Aorta (tissue), 5 donors: Measurements from ENCODE around the gene CMIP. TPM values are rescaled to one million over a fixed set of nuclear protein-coding genes. Genes with fewer than 3 reads are reported as not detected.

ENCODE experiments used
- ATAC-seq: fragments of 200-7000 bp; cut with Tn5 transposase; one replicate; pipeline ENCODE4 v1.9.1; 2022; ENCODE audit warnings: moderate library complexity; ENCODE audit not compliant: low FRiP score
- DNase-seq, 2 donors: peaks; one replicate each; pipeline ENCODE4 v3.0.0-alpha.2; 2020
- H3K27ac ChIP-seq, 2 donors: one replicate each; pipeline ENCODE4 v1.5.1; 2013; ENCODE audit warnings: low read length in 2 of 2, mild to moderate bottlenecking in 2 of 2, moderate library complexity in 2 of 2, control low read depth in 1 of 2, inconsistent platforms in 1 of 2, low read depth in 1 of 2
- H3K27me3 ChIP-seq, 2 donors: one replicate each; pipeline ENCODE4 v1.6.1; 2013; ENCODE audit warnings: control low read depth in 1 of 2, low read length in 1 of 2, mild to moderate bottlenecking in 1 of 2, moderate library complexity in 1 of 2; ENCODE audit not compliant: insufficient read depth in 2 of 2, control insufficient read depth in 1 of 2
- H3K36me3 ChIP-seq, 2 donors: one replicate each; pipeline ENCODE4 v1.6.1; 2013; ENCODE audit warnings: control low read depth in 1 of 2, low read length in 1 of 2, mild to moderate bottlenecking in 1 of 2; ENCODE audit not compliant: insufficient read depth in 2 of 2, control insufficient read depth in 1 of 2
- H3K4me1 ChIP-seq, 2 donors: one replicate each; pipeline ENCODE4 v1.6.1; 2013; ENCODE audit warnings: low read length in 2 of 2, control low read depth in 1 of 2, mild to moderate bottlenecking in 1 of 2, moderate library complexity in 1 of 2; ENCODE audit not compliant: insufficient read depth in 2 of 2, control insufficient read depth in 1 of 2
- H3K4me3 ChIP-seq, 2 donors: one replicate each; pipeline ENCODE4 v1.5.1; 2013; ENCODE audit warnings: low read length in 2 of 2, control low read depth in 1 of 2, mild to moderate bottlenecking in 1 of 2
- H3K9me3 ChIP-seq: one replicate; pipeline ENCODE4 v1.6.1; 2013; ENCODE audit warnings: mild to moderate bottlenecking, low read length; ENCODE audit not compliant: control insufficient read depth
- WGBS, 2 donors: extraction: QIAGEN DNeasy Blood & Tissue Kit; methylation state at CpG; one replicate each; pipeline ENCODE4 v1.1.7; 2013; 5-methylcytosine and 5-hydroxymethylcytosine counted together
- intact Hi-C, 2 donors: fragments of 100-400 bp; cut with DNase I; formaldehyde crosslinking; loops; one replicate each; pipeline versions ENCODE4 v1.14.2 to v1.15.0; 2022
- polyA plus RNA-seq, 2 donors: library from polyadenylated mRNA; stranded (reverse); fragments of 200-250 nt; gene quantifications; one replicate each; pipeline ENCODE4 v1.2.3, GENCODE V29; 2013
- total RNA-seq, 2 donors: library from RNA; stranded (reverse); fragmentation: NEBNext Ultra II Directional; extraction: Animal tissue kit (Norgen Biotek cat#: 25700); gene quantifications; one replicate each; pipeline ENCODE4 v1.2.1, GENCODE V29; 2021
- donor health status: healthy with polysubstance abuse.
- donor health status: Bipolar disorder and iron deficiency.
- donor health status: DM: no; HTN: no; CAD: no.
- donor health status: DM: no; HTN: no; CAD: no.
- donor health status: DM: yes; HTN: yes; CAD: no.

Gene CMIP
- total and polyA plus RNA-seq, 4 donors: 2.4 to 96.3 (median 27.9) TPM

GRCh38 chr16:81553814-81554675, 109.4 kb downstream of the CMIP start:
- no peak overlapping the region for H3K27ac ChIP-seq
- H3K36me3 ChIP-seq: no peaks in the 10 kb centered on the region
- H3K9me3 ChIP-seq: no peaks in the 10 kb centered on the region
- no peak for ATAC-seq
- intact Hi-C loops: no loop called here
- no peaks in the 10 kb centered on the region for H3K27me3 ChIP-seq
- 71 to 74% methylated on average over 10 of the region's 10 CpGs for WGBS, 2 donors
- H3K4me3 ChIP-seq: no peak overlapping the region
- no peaks in the 10 kb centered on the region for H3K4me1 ChIP-seq
- peak; percentile 4 to 45 for DNase-seq

- H3K27ac ChIP-seq: no peak overlapping the region
- intact Hi-C loops: no loop called here
- no peaks in the 10 kb centered on the region for H3K9me3 ChIP-seq
- no peak overlapping the region for H3K4me3 ChIP-seq
- H3K4me1 ChIP-seq: no peaks in the 10 kb centered on the region
- 85 to 89% methylated on average over 5 of the region's 5 CpGs for WGBS, 2 donors
- no peak for ATAC-seq
- no peaks in the 10 kb centered on the region for H3K36me3 ChIP-seq
- DNase-seq: peak; percentile 5 to 32
- no peaks in the 10 kb centered on the region for H3K27me3 ChIP-seq
Observed at GRCh38 chr16:81554979-81555378, 110.4 kb downstream of the CMIP start.

GRCh38 chr16:81555660-81556059, 111.1 kb downstream of the CMIP start:
- 96% methylated on average over 3 of the region's 3 CpGs for WGBS, 2 donors
- intact Hi-C loops: no loop called here
- Histone ChIP-seq H3K27me3 (no peaks in the 10 kb centered on the region), H3K27ac (no peak overlapping the region), H3K4me3 (no peak overlapping the region), H3K9me3 (no peaks in the 10 kb centered on the region), H3K4me1 (no peaks in the 10 kb centered on the region), H3K36me3 (no peaks in the 10 kb centered on the region)
- ATAC-seq: no peak
- DNase-seq: no peak

GRCh38 chr16:81556715-81557284, 112.2 kb downstream of the CMIP start:
- no peaks in the 10 kb centered on the region for H3K4me1 ChIP-seq
- H3K27me3 ChIP-seq: no peaks in the 10 kb centered on the region
- ATAC-seq (no peak), DNase-seq (peak in 1 of 2 donors; percentile 64)
- no peak overlapping the region for H3K27ac ChIP-seq
- no peaks in the 10 kb centered on the region for H3K9me3 ChIP-seq
- no peaks in the 10 kb centered on the region for H3K36me3 ChIP-seq
- intact Hi-C loops: no loop called here
- WGBS, 2 donors: 95% methylated on average over 13 of the region's 13 CpGs
- no peak overlapping the region for H3K4me3 ChIP-seq

GRCh38 chr16:81558077-81558443, 113.5 kb downstream of the CMIP start:
- WGBS, 2 donors: 82 to 83% methylated on average over 15 of the region's 15 CpGs
- ATAC-seq: no peak
- Histone ChIP-seq H3K9me3 (no peaks in the 10 kb centered on the region), H3K4me1 (no peaks in the 10 kb centered on the region), H3K4me3 (no peak overlapping the region), H3K27me3 (no peaks in the 10 kb centered on the region), H3K36me3 (no peaks in the 10 kb centered on the region), H3K27ac (no peak overlapping the region)
- DNase-seq: peak in 1 of 2 donors; percentile 8
- intact Hi-C loops: no loop called here

- ATAC-seq: peak; percentile 50
- intact Hi-C loops: no loop called here
Observed at GRCh38 chr16:81558444-81559175, 114.0 kb downstream of the CMIP start.

GRCh38 chr16:81560979-81561657, 116.5 kb downstream of the CMIP start:
- intact Hi-C loops: no loop called here

More at GRCh38 chr16:81558444-81559175, 114.0 kb downstream of the CMIP start:
- no peaks in the 10 kb centered on the region for H3K36me3 ChIP-seq
- no peaks in the 10 kb centered on the region for H3K9me3 ChIP-seq
- 44 to 61% methylated on average over 16 of the region's 16 CpGs for WGBS, 2 donors
- H3K4me1 ChIP-seq: no peaks in the 10 kb centered on the region
- no peak overlapping the region for H3K4me3 ChIP-seq
- H3K27ac ChIP-seq: no peak overlapping the region
- no peaks in the 10 kb centered on the region for H3K27me3 ChIP-seq
- peak; percentile 56 to 68 for DNase-seq

GRCh38 chr16:81562174-81562849, 117.7 kb downstream of the CMIP start:
- Histone ChIP-seq H3K4me1 (no peaks in the 10 kb centered on the region), H3K27ac (no peak overlapping the region)
- ATAC-seq: no peak

More at GRCh38 chr16:81560979-81561657, 116.5 kb downstream of the CMIP start:
- Histone ChIP-seq H3K4me1 (no peaks in the 10 kb centered on the region), H3K27ac (no peak overlapping the region), H3K9me3 (no peaks in the 10 kb centered on the region), H3K27me3 (no peaks in the 10 kb centered on the region), H3K36me3 (no peaks in the 10 kb centered on the region), H3K4me3 (no peak overlapping the region)
- ATAC-seq (no peak), DNase-seq (no peak)
- 72 to 88% methylated on average over 8 of the region's 8 CpGs for WGBS, 2 donors

More at GRCh38 chr16:81562174-81562849, 117.7 kb downstream of the CMIP start:
- no peak for DNase-seq
- H3K4me3 ChIP-seq: no peak overlapping the region
- H3K36me3 ChIP-seq: no peaks in the 10 kb centered on the region
- H3K27me3 ChIP-seq: no peaks in the 10 kb centered on the region
- 75 to 80% methylated on average over 8 of the region's 8 CpGs for WGBS, 2 donors
- intact Hi-C loops: no loop called here
- H3K9me3 ChIP-seq: no peaks in the 10 kb centered on the region
